PFSK-1 (cell line): ENCODE data around the gene NRP1.

ENCODE experiments used
- FOXP2 ChIP-seq: optimal IDR thresholded peaks from 2 replicates; pipeline ENCODE3; 2011; ENCODE audit warnings: borderline replicate concordance, control low read depth, inconsistent platforms; ENCODE audit not compliant: insufficient read depth; ENCODE audit errors: extremely low read length, extremely low read depth
- POLR2AphosphoS5 ChIP-seq: IDR thresholded peaks from 2 replicates; pipeline ENCODE4 v1.6.1; 2012; ENCODE audit warnings: low read depth, mild to moderate bottlenecking, control low read depth, low read length, moderate library complexity
- SIN3A ChIP-seq: IDR thresholded peaks from 2 replicates; pipeline ENCODE4 v1.6.1; 2012; ENCODE audit warnings: mild to moderate bottlenecking, low read length, moderate library complexity, borderline replicate concordance; ENCODE audit not compliant: insufficient read depth
- TAF1 ChIP-seq: IDR thresholded peaks from 2 replicates; pipeline ENCODE4 v1.6.1; 2012; ENCODE audit warnings: low read length, control low read depth, borderline replicate concordance; ENCODE audit not compliant: insufficient read depth
- TF ChIP-seq, protein P1 (sequence below), 2 experiments: IDR thresholded peaks; 2 replicates each; pipeline versions ENCODE4 v1.6.1 to v1.8.0; 2011 to 2012; ENCODE audit warnings: low read depth in 2 of 2, low read length in 2 of 2, control low read depth in 1 of 2, inconsistent platforms in 1 of 2, mild to moderate bottlenecking in 1 of 2, moderate library complexity in 1 of 2; ENCODE audit not compliant: insufficient read depth in 1 of 2

The NRP1 gene

DNA sequence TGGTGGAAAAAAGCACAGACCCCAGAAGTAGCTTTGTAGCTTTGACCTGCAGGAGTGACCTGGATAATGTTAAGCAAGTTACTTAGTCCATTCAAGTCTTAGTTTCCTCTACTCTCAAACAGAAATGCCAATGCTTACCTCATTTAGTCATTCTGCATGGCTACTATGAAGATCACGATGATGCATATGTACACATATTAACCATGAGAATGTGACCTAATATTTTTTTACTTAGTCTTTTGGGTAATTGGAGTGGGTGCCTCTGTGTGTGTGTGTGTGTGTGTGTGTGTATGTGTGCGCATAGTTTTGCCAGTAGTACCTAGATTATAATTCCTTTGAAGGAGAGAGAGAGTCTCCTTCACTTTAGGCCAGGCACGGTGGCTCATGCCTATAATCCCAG lies 95.8 kb downstream of the NRP1 start:
- TF ChIP-seq SIN3A, result no peak
- TF ChIP-seq, protein P1, sequence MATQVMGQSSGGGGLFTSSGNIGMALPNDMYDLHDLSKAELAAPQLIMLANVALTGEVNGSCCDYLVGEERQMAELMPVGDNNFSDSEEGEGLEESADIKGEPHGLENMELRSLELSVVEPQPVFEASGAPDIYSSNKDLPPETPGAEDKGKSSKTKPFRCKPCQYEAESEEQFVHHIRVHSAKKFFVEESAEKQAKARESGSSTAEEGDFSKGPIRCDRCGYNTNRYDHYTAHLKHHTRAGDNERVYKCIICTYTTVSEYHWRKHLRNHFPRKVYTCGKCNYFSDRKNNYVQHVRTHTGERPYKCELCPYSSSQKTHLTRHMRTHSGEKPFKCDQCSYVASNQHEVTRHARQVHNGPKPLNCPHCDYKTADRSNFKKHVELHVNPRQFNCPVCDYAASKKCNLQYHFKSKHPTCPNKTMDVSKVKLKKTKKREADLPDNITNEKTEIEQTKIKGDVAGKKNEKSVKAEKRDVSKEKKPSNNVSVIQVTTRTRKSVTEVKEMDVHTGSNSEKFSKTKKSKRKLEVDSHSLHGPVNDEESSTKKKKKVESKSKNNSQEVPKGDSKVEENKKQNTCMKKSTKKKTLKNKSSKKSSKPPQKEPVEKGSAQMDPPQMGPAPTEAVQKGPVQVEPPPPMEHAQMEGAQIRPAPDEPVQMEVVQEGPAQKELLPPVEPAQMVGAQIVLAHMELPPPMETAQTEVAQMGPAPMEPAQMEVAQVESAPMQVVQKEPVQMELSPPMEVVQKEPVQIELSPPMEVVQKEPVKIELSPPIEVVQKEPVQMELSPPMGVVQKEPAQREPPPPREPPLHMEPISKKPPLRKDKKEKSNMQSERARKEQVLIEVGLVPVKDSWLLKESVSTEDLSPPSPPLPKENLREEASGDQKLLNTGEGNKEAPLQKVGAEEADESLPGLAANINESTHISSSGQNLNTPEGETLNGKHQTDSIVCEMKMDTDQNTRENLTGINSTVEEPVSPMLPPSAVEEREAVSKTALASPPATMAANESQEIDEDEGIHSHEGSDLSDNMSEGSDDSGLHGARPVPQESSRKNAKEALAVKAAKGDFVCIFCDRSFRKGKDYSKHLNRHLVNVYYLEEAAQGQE (IDR thresholded peaks at IDR 0.05; ENCODE audit: insufficient read depth in 1 of 2, low read depth in 2 of 2, low read length in 2 of 2), result no peak
- TF ChIP-seq POLR2AphosphoS5, result no peak
- TF ChIP-seq FOXP2, result no peak
- TF ChIP-seq TAF1, result no peak

DNA sequence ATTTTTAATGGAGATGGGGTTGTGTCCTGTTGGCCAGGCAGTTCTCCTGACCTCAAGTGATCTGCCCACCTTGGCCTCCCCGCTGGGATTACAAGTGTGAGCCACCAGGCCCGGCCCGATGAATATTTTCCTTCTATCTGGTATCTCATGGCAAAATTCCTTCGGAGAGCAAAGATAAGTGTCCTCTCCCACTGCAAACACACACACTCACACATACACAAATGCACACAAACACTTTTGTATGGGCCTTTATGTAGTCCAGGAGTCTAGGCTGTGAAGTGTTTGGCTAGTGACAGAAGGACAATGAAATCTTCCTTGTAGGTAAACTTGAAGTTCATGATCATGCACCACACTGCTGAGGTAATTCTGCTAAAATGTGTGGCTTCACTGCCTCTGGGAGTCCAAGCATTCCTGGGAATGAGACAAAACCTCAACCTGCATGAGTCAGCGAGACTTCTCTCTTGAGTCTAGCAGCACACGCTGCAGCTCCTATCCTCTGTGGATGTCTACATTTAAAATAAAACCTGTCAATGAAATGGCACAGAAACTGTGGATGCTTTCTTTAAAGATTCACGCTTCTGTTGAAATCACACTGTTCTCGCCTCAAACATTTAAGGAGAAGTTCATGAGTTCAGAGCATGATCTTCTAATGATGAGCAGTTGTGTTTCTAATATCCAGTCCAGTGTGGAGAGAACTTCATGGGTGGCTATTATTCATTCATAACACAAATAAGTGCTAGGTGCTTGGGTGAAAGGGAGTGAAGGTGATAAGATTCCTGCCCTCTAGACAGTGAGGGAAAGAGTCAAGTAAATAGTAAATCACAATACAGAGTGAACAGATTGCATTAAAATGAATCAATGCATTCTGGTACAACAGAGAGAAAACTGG lies 96.5 kb downstream of the NRP1 start:
- TF ChIP-seq SIN3A (no peak), FOXP2 (no peak), TAF1 (no peak), POLR2AphosphoS5 (no peak)
- TF ChIP-seq, protein P1 (IDR thresholded peaks at IDR 0.05; ENCODE audit: insufficient read depth in 1 of 2, low read depth in 2 of 2, low read length in 2 of 2), result no peak

DNA sequence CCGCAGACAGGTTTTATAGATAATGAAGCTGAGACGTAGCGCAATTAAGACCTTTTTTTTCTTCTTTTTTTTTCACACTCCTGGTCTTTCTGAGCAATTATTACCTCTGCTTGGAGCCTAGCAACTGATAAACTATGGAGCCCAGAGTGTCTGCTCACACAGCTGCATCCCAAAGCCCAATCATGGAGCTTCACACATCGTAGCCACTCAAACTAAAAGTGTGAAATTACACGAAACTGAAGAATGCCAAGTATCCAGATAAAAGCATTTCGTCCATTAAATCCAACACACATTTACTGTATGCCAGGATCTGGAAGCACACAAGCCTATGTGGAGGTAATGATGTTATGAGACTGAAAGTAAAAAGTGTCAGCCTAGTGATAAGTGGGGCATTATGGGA lies 97.6 kb downstream of the NRP1 start:
- TF ChIP-seq SIN3A (no peak), POLR2AphosphoS5 (no peak), FOXP2 (no peak), TAF1 (no peak)
- TF ChIP-seq, protein P1 (IDR thresholded peaks at IDR 0.05; ENCODE audit: insufficient read depth in 1 of 2, low read depth in 2 of 2, low read length in 2 of 2), result no peak

DNA sequence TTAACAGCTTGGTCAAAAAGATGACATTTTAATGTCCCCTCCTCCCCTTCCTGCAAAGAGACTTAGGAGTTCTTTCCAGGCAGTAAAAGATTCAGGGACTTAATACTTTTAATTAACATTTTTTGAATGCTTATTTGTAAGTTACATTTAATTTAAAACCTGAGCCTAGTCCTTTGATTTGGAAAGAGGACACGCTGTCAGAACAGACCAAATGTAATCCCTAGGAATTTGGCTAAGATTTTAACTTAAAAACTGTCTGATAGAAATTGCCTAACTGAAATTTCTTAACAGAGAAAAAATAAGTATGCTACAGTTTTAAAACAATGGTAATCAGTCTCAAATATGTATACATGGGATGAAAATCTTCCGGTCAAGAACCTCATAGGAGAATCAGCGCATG lies 98.5 kb downstream of the NRP1 start:
- TF ChIP-seq FOXP2, result no peak
- TF ChIP-seq POLR2AphosphoS5, result no peak
- TF ChIP-seq TAF1, result no peak
- no peak for TF ChIP-seq SIN3A
- TF ChIP-seq, protein P1 (IDR thresholded peaks at IDR 0.05; ENCODE audit: insufficient read depth in 1 of 2, low read depth in 2 of 2, low read length in 2 of 2), result no peak
